ENCODE data around the gene SH3PXD2A.
A peak's percentile ranks its signal among the peaks of the same experiment; 100 is the strongest.

Gene SH3PXD2A

DNA sequence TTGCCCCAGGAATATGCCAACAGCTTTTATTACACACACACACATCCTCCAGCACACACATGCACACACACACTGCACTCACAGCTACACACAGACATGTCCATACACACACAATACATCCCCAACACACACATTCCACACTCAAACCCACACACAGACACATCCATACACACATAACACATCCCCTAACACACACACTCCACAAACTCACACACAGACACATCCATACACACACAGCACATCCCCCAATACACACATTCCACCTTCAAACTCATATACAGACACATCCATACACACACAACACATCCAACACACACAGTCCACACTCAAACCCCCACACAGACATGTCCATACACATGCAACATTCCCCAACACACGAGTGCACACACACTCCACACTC lies 19.1 kb downstream of the SH3PXD2A start (continued):
- TF ChIP-seq, protein P1, sequence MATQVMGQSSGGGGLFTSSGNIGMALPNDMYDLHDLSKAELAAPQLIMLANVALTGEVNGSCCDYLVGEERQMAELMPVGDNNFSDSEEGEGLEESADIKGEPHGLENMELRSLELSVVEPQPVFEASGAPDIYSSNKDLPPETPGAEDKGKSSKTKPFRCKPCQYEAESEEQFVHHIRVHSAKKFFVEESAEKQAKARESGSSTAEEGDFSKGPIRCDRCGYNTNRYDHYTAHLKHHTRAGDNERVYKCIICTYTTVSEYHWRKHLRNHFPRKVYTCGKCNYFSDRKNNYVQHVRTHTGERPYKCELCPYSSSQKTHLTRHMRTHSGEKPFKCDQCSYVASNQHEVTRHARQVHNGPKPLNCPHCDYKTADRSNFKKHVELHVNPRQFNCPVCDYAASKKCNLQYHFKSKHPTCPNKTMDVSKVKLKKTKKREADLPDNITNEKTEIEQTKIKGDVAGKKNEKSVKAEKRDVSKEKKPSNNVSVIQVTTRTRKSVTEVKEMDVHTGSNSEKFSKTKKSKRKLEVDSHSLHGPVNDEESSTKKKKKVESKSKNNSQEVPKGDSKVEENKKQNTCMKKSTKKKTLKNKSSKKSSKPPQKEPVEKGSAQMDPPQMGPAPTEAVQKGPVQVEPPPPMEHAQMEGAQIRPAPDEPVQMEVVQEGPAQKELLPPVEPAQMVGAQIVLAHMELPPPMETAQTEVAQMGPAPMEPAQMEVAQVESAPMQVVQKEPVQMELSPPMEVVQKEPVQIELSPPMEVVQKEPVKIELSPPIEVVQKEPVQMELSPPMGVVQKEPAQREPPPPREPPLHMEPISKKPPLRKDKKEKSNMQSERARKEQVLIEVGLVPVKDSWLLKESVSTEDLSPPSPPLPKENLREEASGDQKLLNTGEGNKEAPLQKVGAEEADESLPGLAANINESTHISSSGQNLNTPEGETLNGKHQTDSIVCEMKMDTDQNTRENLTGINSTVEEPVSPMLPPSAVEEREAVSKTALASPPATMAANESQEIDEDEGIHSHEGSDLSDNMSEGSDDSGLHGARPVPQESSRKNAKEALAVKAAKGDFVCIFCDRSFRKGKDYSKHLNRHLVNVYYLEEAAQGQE (tag by site-specific recombination; IDR thresholded peaks at IDR 0.05) = no peak
- no peak for TF ChIP-seq ZSCAN16 (tag by site-specific recombination; IDR thresholded peaks at IDR 0.05)
- TF ChIP-seq ZBTB21 (tag by site-specific recombination; IDR thresholded peaks at IDR 0.05) = no peak
- no peak; the same call in 1 of the 2 replicates for TF ChIP-seq ZNF155 (tag by site-specific recombination; IDR thresholded peaks at IDR 0.05)
- no peak for TF ChIP-seq HOXA7 (CRISPR knock-in tag; IDR thresholded peaks at IDR 0.05; ENCODE audit: borderline replicate concordance)
- no peak for TF ChIP-seq ZBTB7A (tag by site-specific recombination; IDR thresholded peaks at IDR 0.05; ENCODE audit: low read depth)
- TF ChIP-seq, protein P2, sequence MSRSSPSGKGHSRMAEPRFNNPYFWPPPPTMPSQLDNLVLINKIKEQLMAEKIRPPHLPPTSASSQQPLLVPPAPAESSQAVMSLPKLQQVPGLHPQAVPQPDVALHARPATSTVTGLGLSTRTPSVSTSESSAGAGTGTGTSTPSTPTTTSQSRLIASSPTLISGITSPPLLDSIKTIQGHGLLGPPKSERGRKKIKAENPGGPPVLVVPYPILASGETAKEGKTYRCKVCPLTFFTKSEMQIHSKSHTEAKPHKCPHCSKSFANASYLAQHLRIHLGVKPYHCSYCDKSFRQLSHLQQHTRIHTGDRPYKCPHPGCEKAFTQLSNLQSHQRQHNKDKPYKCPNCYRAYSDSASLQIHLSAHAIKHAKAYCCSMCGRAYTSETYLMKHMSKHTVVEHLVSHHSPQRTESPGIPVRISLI (tag by site-specific recombination; IDR thresholded peaks at IDR 0.05) = no peak
- no peak for TF ChIP-seq SETDB1 (IDR thresholded peaks at IDR 0.05; ENCODE audit: insufficient read length, low read length)
- no peak for TF ChIP-seq ZNF561 (tag by site-specific recombination; IDR thresholded peaks at IDR 0.05; ENCODE audit: borderline replicate concordance)
- no peak for TF ChIP-seq ZNF394 (tag by site-specific recombination; IDR thresholded peaks at IDR 0.05; ENCODE audit: borderline replicate concordance)
- TF ChIP-seq GLIS2 (tag by site-specific recombination; IDR thresholded peaks at IDR 0.05) = no peak
- TF ChIP-seq, protein P3, sequence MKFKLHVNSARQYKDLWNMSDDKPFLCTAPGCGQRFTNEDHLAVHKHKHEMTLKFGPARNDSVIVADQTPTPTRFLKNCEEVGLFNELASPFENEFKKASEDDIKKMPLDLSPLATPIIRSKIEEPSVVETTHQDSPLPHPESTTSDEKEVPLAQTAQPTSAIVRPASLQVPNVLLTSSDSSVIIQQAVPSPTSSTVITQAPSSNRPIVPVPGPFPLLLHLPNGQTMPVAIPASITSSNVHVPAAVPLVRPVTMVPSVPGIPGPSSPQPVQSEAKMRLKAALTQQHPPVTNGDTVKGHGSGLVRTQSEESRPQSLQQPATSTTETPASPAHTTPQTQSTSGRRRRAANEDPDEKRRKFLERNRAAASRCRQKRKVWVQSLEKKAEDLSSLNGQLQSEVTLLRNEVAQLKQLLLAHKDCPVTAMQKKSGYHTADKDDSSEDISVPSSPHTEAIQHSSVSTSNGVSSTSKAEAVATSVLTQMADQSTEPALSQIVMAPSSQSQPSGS (tag by site-specific recombination; IDR thresholded peaks at IDR 0.05; ENCODE audit: low read depth) = no peak
- no peak for TF ChIP-seq ZNF548 (tag by site-specific recombination; IDR thresholded peaks at IDR 0.05)
- no peak for TF ChIP-seq ZXDB (tag by site-specific recombination; IDR thresholded peaks at IDR 0.05)
- no peak for TF ChIP-seq ZNF239 (tag by site-specific recombination; IDR thresholded peaks at IDR 0.05)
- TF ChIP-seq ZNF157 (tag by site-specific recombination; IDR thresholded peaks at IDR 0.05) = 0 out of 2 replicates have a peak, but pooled peaks have one; percentile 30
- no peak for TF ChIP-seq ZFP37 (tag by site-specific recombination; IDR thresholded peaks at IDR 0.05)
- TF ChIP-seq IKZF3 (tag by site-specific recombination; IDR thresholded peaks at IDR 0.05) = no peak
- TF ChIP-seq, protein P4, sequence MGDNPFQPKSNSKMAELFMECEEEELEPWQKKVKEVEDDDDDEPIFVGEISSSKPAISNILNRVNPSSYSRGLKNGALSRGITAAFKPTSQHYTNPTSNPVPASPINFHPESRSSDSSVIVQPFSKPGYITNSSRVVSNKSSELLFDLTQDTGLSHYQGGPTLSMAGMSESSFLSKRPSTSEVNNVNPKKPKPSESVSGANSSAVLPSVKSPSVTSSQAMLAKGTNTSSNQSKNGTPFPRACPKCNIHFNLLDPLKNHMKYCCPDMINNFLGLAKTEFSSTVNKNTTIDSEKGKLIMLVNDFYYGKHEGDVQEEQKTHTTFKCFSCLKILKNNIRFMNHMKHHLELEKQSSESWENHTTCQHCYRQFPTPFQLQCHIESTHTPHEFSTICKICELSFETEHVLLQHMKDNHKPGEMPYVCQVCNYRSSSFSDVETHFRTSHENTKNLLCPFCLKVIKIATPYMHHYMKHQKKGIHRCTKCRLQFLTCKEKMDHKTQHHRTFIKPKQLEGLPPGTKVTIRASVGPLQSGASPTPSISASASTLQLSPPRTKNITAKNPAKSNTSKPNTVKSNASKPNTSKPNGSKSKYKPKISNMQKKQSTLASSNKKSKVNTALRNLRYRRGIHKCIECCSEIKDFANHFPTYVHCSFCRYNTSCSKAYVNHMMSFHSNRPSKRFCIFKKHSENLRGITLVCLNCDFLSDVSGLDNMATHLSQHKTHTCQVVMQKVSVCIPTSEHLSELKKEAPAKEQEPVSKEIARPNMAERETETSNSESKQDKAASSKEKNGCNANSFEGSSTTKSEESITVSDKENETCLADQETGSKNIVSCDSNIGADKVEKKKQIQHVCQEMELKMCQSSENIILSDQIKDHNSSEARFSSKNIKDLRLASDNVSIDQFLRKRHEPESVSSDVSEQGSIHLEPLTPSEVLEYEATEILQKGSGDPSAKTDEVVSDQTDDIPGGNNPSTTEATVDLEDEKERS (tag by site-specific recombination; IDR thresholded peaks at IDR 0.05) = no peak
- 0 out of 2 replicates have a peak, but pooled peaks have one; percentile 60 for TF ChIP-seq ZNF311 (tag by site-specific recombination; IDR thresholded peaks at IDR 0.05; ENCODE audit: borderline replicate concordance)
- TF ChIP-seq, protein P5, sequence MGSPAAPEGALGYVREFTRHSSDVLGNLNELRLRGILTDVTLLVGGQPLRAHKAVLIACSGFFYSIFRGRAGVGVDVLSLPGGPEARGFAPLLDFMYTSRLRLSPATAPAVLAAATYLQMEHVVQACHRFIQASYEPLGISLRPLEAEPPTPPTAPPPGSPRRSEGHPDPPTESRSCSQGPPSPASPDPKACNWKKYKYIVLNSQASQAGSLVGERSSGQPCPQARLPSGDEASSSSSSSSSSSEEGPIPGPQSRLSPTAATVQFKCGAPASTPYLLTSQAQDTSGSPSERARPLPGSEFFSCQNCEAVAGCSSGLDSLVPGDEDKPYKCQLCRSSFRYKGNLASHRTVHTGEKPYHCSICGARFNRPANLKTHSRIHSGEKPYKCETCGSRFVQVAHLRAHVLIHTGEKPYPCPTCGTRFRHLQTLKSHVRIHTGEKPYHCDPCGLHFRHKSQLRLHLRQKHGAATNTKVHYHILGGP (tag by site-specific recombination; IDR thresholded peaks at IDR 0.05) = no peak
- no peak for TF ChIP-seq ZNF366 (tag by site-specific recombination; conservative IDR thresholded peaks at IDR 0.05)
- no peak for TF ChIP-seq ZNF660 (tag by site-specific recombination; IDR thresholded peaks at IDR 0.05)
- TF ChIP-seq, protein P6, sequence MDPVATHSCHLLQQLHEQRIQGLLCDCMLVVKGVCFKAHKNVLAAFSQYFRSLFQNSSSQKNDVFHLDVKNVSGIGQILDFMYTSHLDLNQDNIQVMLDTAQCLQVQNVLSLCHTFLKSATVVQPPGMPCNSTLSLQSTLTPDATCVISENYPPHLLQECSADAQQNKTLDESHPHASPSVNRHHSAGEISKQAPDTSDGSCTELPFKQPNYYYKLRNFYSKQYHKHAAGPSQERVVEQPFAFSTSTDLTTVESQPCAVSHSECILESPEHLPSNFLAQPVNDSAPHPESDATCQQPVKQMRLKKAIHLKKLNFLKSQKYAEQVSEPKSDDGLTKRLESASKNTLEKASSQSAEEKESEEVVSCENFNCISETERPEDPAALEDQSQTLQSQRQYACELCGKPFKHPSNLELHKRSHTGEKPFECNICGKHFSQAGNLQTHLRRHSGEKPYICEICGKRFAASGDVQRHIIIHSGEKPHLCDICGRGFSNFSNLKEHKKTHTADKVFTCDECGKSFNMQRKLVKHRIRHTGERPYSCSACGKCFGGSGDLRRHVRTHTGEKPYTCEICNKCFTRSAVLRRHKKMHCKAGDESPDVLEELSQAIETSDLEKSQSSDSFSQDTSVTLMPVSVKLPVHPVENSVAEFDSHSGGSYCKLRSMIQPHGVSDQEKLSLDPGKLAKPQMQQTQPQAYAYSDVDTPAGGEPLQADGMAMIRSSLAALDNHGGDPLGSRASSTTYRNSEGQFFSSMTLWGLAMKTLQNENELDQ (tag by site-specific recombination; IDR thresholded peaks at IDR 0.05; ENCODE audit: low read depth) = no peak
- no peak for TF ChIP-seq ZBTB1 (tag by site-specific recombination; IDR thresholded peaks at IDR 0.05)
- TF ChIP-seq, protein P7, sequence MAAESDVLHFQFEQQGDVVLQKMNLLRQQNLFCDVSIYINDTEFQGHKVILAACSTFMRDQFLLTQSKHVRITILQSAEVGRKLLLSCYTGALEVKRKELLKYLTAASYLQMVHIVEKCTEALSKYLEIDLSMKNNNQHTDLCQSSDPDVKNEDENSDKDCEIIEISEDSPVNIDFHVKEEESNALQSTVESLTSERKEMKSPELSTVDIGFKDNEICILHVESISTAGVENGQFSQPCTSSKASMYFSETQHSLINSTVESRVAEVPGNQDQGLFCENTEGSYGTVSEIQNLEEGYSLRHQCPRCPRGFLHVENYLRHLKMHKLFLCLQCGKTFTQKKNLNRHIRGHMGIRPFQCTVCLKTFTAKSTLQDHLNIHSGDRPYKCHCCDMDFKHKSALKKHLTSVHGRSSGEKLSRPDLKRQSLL (tag by site-specific recombination; IDR thresholded peaks at IDR 0.05) = no peak
- TF ChIP-seq ZNF19 (tag by site-specific recombination; IDR thresholded peaks at IDR 0.05; ENCODE audit: low read depth) = no peak
